SK-N-SH (cell line): ENCODE data around the gene ANO10. TPM values are rescaled to one million over a fixed set of nuclear protein-coding genes. Genes with fewer than 3 reads are reported as not detected.

Experiments used
- CTCF ChIA-PET: fragments of 300-600, 350-600 bp; formaldehyde crosslinking; extraction: SDS; loops from one replicate; lab custom pipeline; 2021; lab: Yijun Ruan, JAX
- POLR2A ChIA-PET: fragments of 350-600 bp; sonication (Branson Sonifier 250); formaldehyde crosslinking; extraction: SDS; loops from one replicate; lab custom pipeline; 2020; ENCODE audit warnings: antibody characterized with exemption, inconsistent platforms; lab: Yijun Ruan, JAX
- DNase-seq: peaks from one replicate; pipeline ENCODE4 v3.0.0; 2012
- H2AFZ ChIP-seq: fragments of 200-600 bp; sonication (generic); 2 replicates; pipeline ENCODE4 v1.8.1; 2016; ENCODE audit warnings: antibody characterized with exemption, mild to moderate bottlenecking, low read depth
- H3F3A ChIP-seq: fragments of 200-600 bp; sonication (generic); replicated peaks from 2 replicates; pipeline ENCODE3; 2016; ENCODE audit warnings: antibody characterized with exemption, mild to moderate bottlenecking; ENCODE audit not compliant: insufficient read depth
- H3K27ac ChIP-seq, 2 experiments: fragments of 200-500 bp in 1 of 2; fragments of 200-600 bp in 1 of 2; sonication (Bioruptor generic) in 1 of 2; sonication (generic), shearing (Covaris generic) in 1 of 2; 2 replicates each; pipeline versions ENCODE4 v1.5.1 to v1.6.1; 2014 to 2016; ENCODE audit warnings: low read depth in 2 of 2, inconsistent platforms in 1 of 2, low read length in 1 of 2, mild to moderate bottlenecking in 1 of 2, mixed read lengths in 1 of 2
- H3K27me3 ChIP-seq: fragments of 200-600 bp; sonication (generic), shearing (Covaris generic); 2 replicates; pipeline ENCODE4 v1.6.1; 2016; ENCODE audit warnings: mixed run types; ENCODE audit not compliant: insufficient read depth
- H3K36me3 ChIP-seq, 2 experiments: fragments of 200-500 bp in 1 of 2; fragments of 200-600 bp in 1 of 2; sonication (Bioruptor generic) in 1 of 2; sonication (generic) in 1 of 2; replicated peaks in 1 of 2; 2 replicates each; pipeline versions ENCODE3 to v1.5.1; 2014 to 2016; ENCODE audit warnings: low read length in 1 of 2, mild to moderate bottlenecking in 1 of 2; ENCODE audit not compliant: insufficient read depth in 2 of 2, control insufficient read depth in 1 of 2
- H3K4me1 ChIP-seq, 2 experiments: fragments of 200-500 bp in 1 of 2; fragments of 200-600 bp in 1 of 2; sonication (Bioruptor generic) in 1 of 2; sonication (generic), shearing (Covaris generic) in 1 of 2; 2 replicates each; pipeline versions ENCODE4 v1.5.1 to v1.6.1; 2014 to 2016; ENCODE audit warnings: low read depth in 1 of 2, low read length in 1 of 2, mixed run types in 1 of 2; ENCODE audit not compliant: insufficient read depth in 2 of 2, control insufficient read depth in 1 of 2
- H3K4me2 ChIP-seq: fragments of 200-600 bp; sonication (generic), shearing (Covaris generic); 2 replicates; pipeline ENCODE4 v1.6.1; 2017; ENCODE audit warnings: mixed run types
- H3K4me3 ChIP-seq, 2 experiments: fragments of 200-500 bp in 1 of 2; fragments of 200-600 bp in 1 of 2; sonication (Bioruptor generic) in 1 of 2; sonication (generic), shearing (Covaris generic) in 1 of 2; 2 replicates each; pipeline versions ENCODE4 v1.5.1 to v1.8.1; 2014 to 2016; ENCODE audit warnings: low read depth in 2 of 2, inconsistent platforms in 1 of 2, low read length in 1 of 2, mild to moderate bottlenecking in 1 of 2, mixed read lengths in 1 of 2, moderate library complexity in 1 of 2
- H3K79me2 ChIP-seq: fragments of 200-600 bp; sonication (generic); 2 replicates; pipeline ENCODE4 v1.8.1; 2017; ENCODE audit warnings: mild to moderate bottlenecking; ENCODE audit not compliant: insufficient read depth
- H3K9ac ChIP-seq: fragments of 200-600 bp; sonication (generic); 2 replicates; pipeline ENCODE4 v1.6.1; 2017; ENCODE audit warnings: mixed run types
- H3K9me2 ChIP-seq: fragments of 200-600 bp; sonication (generic); 2 replicates; pipeline ENCODE4 v1.6.1; 2017; ENCODE audit warnings: mixed run types
- H3K9me3 ChIP-seq: fragments of 200-600 bp; sonication (generic); 2 replicates; pipeline ENCODE4 v1.6.1; 2017; ENCODE audit warnings: mixed run types, mild to moderate bottlenecking, moderate library complexity
- H4K20me1 ChIP-seq: fragments of 200-600 bp; sonication (generic); 2 replicates; pipeline ENCODE4 v1.6.1; 2017; ENCODE audit warnings: mild to moderate bottlenecking, mixed run types; ENCODE audit not compliant: insufficient read depth
- CHD2 ChIP-seq: fragments of 150-350 bp; IDR thresholded peaks from 2 replicates; pipeline ENCODE4 v1.6.1; 2018; ENCODE audit warnings: low read length; ENCODE audit not compliant: partially characterized antibody
- ELF1 ChIP-seq: IDR thresholded peaks from 2 replicates; pipeline ENCODE4 v1.4.0; 2012
- EP300 ChIP-seq, 2 experiments: IDR thresholded peaks; 2 replicates each; pipeline versions ENCODE4 v1.4.0 to v1.6.1; 2012; ENCODE audit warnings: borderline replicate concordance in 1 of 2, low read depth in 1 of 2, low read length in 1 of 2
- EZH2phosphoT487 ChIP-seq: fragments of 200-600 bp; sonication (generic); IDR thresholded peaks from 2 replicates; pipeline ENCODE4 v1.6.1; 2017; ENCODE audit warnings: low read depth, mixed run types, mild to moderate bottlenecking, antibody characterized with exemption, moderate library complexity, borderline replicate concordance
- FOXJ3 ChIP-seq: sonication (generic); formaldehyde crosslinking; IDR thresholded peaks from 2 replicates; pipeline ENCODE4 v1.5.1; 2020; ENCODE audit warnings: mild to moderate bottlenecking, missing genetic modification reagents
- GABPA ChIP-seq: IDR thresholded peaks from 2 replicates; pipeline ENCODE4 v1.4.0; 2012; ENCODE audit warnings: low read depth, mild to moderate bottlenecking
- GATA2 ChIP-seq: sonication (generic); formaldehyde crosslinking; IDR thresholded peaks from 2 replicates; pipeline ENCODE4 v1.5.0; 2020; ENCODE audit warnings: mild to moderate bottlenecking, missing genetic modification reagents
- NRF1 ChIP-seq: IDR thresholded peaks from 2 replicates; pipeline ENCODE4 v1.6.1; 2012; ENCODE audit warnings: low read depth, mild to moderate bottlenecking, low read length
- PBX3 ChIP-seq: IDR thresholded peaks from 2 replicates; pipeline ENCODE4; 2012
- POLR2AphosphoS5 ChIP-seq: IDR thresholded peaks from 2 replicates; pipeline ENCODE4 v1.6.1; 2012; ENCODE audit warnings: low read depth, low read length
- RAD21 ChIP-seq: IDR thresholded peaks from 2 replicates; pipeline ENCODE4 v1.6.1; 2012; ENCODE audit warnings: mild to moderate bottlenecking, low read length
- RFX5 ChIP-seq: IDR thresholded peaks from 2 replicates; pipeline ENCODE4 v1.6.1; 2012; ENCODE audit warnings: mild to moderate bottlenecking, improper control_type of control experiment, low read length
- USF2 ChIP-seq: fragments of 150-350 bp; IDR thresholded peaks from 2 replicates; pipeline ENCODE4 v1.6.1; 2017; ENCODE audit warnings: antibody characterized with exemption, low read length, low read depth, borderline replicate concordance
- YY1 ChIP-seq: IDR thresholded peaks from 2 replicates; pipeline ENCODE4 v1.4.0; 2012; ENCODE audit warnings: low read depth, mild to moderate bottlenecking
- WGBS: methylation state at CpG from one replicate; pipeline ENCODE4 v1.1.6; 2017; ENCODE audit warnings: low lambda C conversion rate; 5-methylcytosine and 5-hydroxymethylcytosine counted together
- polyA plus RNA-seq, 3 experiments: library from polyadenylated mRNA; depleted of rRNA; stranded (reverse); fragments of >200 nt; gene quantifications; 2 replicates each; pipeline ENCODE4 v1.2.3, GENCODE V29; 2012
- TF ChIP-seq, protein P1 (sequence below): IDR thresholded peaks from 2 replicates; pipeline ENCODE4 v1.4.0; 2012; ENCODE audit warnings: low read depth
- TF ChIP-seq, protein P2 (sequence below): IDR thresholded peaks from 2 replicates; pipeline ENCODE4 v1.6.1; 2012; ENCODE audit warnings: mild to moderate bottlenecking, low read depth, low read length, moderate library complexity

The ANO10 gene
- polyA plus RNA-seq, 1 of the 3 experiments (the other 2 are of a cell fraction): 16.8 TPM

DNA sequence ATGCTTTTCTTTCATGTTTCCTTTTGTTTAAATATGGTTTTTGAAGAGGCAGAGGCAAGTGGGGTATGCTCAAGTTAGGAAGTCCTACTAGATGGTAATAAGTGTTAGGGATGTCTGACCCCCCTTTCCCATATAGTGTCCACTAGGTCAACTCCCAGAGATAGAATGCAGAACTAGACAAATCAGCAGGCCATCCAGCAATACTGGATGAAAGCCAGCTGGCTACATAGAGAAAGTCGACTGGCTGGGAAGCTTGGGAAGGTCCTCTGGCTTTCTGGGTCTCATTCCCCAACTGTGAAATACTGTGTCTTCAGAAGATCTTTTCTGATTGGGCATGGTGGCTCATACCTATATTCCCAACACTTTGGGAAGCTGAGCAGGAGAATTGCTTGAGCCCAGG, 221.6 kb downstream of the ANO10 start:
- Histone ChIP-seq H3K27me3 (no peaks in the 10 kb centered on the region), H3K4me3 (no peak overlapping the region), H3F3A (no peaks in the 10 kb centered on the region), H3K27ac (no peak overlapping the region), H2AFZ (no peak overlapping the region), H3K79me2 (no peaks in the 10 kb centered on the region), H3K4me2 (no peak overlapping the region), H3K36me3 (no peaks in the 10 kb centered on the region), H3K9ac (no peak overlapping the region), H3K4me1 (no peaks in the 10 kb centered on the region), H3K9me3 (no peaks in the 10 kb centered on the region), H4K20me1 (no peaks in the 10 kb centered on the region), H3K9me2 (no peaks in the 10 kb centered on the region)
- no peak for TF ChIP-seq YY1
- no peak for TF ChIP-seq USF2
- TF ChIP-seq POLR2AphosphoS5: no peak
- no peak for TF ChIP-seq GABPA
- no peak for TF ChIP-seq NRF1
- TF ChIP-seq, protein P1, sequence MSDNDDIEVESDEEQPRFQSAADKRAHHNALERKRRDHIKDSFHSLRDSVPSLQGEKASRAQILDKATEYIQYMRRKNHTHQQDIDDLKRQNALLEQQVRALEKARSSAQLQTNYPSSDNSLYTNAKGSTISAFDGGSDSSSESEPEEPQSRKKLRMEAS: no peak
- no peak for TF ChIP-seq RFX5
- TF ChIP-seq GATA2 (CRISPR knock-in tag): no peak
- no peak for TF ChIP-seq RAD21
- TF ChIP-seq CHD2: no peak
- TF ChIP-seq FOXJ3: no peak
- no peak for TF ChIP-seq EZH2phosphoT487
- ChIA-PET POLR2A (no interaction called here), CTCF (interaction anchor here (1.4 kb wide), 1 partner anchor 438 kb away, joined by 6 read pairs; no protein-coding TSS in a partner anchor)
- DNase-seq: no peak
- whole genome bisulfite sequencing: 56% methylated on average over 1 of the region's 1 CpG

- CTCF ChIA-PET: interaction anchor here (1.4 kb wide), 1 partner anchor 437 kb away, joined by 6 read pairs; no protein-coding TSS in a partner anchor
- WGBS: 97% methylated on average over 6 of the region's 6 CpGs
- H3K4me1 ChIP-seq: no peaks in the 10 kb centered on the region; a peak in 1 of 4 replicates
- H3K9ac ChIP-seq: no peak overlapping the region
- no peak for DNase-seq
- H3K9me2 ChIP-seq: no peaks in the 10 kb centered on the region
- H3F3A ChIP-seq: no peaks in the 10 kb centered on the region
- no peak overlapping the region for H3K27ac ChIP-seq
- no peaks in the 10 kb centered on the region for H4K20me1 ChIP-seq
- H2AFZ ChIP-seq: no peak overlapping the region
- H3K4me2 ChIP-seq: no peak overlapping the region
- H3K27me3 ChIP-seq: no peaks in the 10 kb centered on the region
- POLR2A ChIA-PET: no interaction called here
- H3K4me3 ChIP-seq: no peak overlapping the region
- no peaks in the 10 kb centered on the region for H3K79me2 ChIP-seq
- no peaks in the 10 kb centered on the region for H3K36me3 ChIP-seq
- no peaks in the 10 kb centered on the region for H3K9me3 ChIP-seq
- TF ChIP-seq EP300 (IDR thresholded peaks at IDR 0.05; ENCODE audit: borderline replicate concordance in 1 of 2, low read depth in 1 of 2, low read length in 1 of 2) (no peak), ELF1 (no peak), FOXJ3 (no peak), PBX3 (no peak)
- TF ChIP-seq, protein P2, sequence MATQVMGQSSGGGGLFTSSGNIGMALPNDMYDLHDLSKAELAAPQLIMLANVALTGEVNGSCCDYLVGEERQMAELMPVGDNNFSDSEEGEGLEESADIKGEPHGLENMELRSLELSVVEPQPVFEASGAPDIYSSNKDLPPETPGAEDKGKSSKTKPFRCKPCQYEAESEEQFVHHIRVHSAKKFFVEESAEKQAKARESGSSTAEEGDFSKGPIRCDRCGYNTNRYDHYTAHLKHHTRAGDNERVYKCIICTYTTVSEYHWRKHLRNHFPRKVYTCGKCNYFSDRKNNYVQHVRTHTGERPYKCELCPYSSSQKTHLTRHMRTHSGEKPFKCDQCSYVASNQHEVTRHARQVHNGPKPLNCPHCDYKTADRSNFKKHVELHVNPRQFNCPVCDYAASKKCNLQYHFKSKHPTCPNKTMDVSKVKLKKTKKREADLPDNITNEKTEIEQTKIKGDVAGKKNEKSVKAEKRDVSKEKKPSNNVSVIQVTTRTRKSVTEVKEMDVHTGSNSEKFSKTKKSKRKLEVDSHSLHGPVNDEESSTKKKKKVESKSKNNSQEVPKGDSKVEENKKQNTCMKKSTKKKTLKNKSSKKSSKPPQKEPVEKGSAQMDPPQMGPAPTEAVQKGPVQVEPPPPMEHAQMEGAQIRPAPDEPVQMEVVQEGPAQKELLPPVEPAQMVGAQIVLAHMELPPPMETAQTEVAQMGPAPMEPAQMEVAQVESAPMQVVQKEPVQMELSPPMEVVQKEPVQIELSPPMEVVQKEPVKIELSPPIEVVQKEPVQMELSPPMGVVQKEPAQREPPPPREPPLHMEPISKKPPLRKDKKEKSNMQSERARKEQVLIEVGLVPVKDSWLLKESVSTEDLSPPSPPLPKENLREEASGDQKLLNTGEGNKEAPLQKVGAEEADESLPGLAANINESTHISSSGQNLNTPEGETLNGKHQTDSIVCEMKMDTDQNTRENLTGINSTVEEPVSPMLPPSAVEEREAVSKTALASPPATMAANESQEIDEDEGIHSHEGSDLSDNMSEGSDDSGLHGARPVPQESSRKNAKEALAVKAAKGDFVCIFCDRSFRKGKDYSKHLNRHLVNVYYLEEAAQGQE: no peak
Observed at GRCh38 chr3:43399034-43399433, 222.8 kb downstream of the ANO10 start.
